NCI-H2171 (cell line): ENCODE data around the gene NR4A1.

Experiments used
- DNase-seq: peaks from one replicate; lab custom pipeline; 2025; lab: John Stamatoyannopoulos, UW

Gene NR4A1

DNA sequence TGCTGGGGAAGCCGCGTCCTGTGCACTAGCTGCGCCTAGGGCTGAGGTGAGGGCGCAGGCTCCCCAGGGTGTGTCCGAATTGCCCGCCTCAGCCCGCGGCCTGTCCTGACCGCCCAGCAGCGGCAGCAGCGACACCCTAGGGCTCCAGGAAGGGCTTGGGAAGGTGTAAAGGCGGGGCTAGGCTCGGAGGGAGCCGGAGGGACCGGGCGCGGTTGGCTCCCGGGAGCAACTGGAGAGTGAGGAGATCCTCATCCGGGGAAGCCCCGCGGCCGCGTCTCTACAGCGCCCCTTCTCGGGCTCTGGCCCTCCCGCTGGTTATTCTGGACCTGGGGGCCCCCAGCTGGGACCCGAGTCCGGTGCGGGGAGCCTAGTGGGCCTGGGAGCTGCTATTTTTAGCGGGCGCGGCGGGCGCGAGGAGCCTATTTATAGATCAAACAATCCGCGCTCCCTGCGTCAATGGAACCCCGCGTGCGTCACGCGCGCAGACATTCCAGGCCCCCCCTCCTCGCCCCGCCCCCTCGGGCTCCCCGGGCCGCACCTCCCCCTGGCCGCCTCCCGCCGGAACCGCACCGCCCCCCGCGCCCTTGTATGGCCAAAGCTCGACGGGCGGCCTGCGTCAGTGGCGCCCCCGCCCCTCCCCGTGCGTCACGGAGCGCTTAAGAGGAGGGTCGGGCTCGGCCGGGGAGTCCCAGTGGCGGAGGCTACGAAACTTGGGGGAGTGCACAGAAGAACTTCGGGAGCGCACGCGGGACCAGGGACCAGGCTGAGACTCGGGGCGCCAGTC is at the start of gene NR4A1:
Gene NR4A1, plus strand, starts transcription at position 685 of the 784 bp plus-strand sequence. CDS start 2,887 bp downstream, outside the sequence.
- DNase-seq, result peak; percentile 93

DNA sequence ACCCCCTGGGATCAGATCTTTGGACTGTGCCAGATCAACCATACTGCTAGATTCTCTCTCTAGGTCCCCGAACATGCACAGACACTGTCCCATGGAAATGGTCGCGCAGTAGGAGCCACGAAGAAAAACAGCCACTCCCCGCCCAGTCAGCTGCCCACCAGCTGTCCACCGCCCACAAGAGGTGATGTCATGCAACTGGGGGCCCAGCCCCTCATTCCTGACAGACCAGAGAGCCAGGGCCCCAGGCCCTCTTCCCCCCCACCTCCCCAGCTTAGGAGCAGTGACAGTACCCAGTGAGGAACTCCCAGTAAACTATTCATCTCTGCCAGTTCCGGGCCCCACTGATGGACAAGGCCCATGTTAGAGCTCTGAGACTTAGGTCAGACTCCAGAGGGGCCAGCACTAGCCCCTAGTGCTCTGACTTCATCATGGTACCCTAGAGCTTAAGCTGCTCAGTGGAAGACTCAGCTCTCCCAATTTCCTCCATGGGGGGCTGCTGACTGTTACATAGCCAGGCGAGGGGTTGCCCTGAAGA is 48.2 kb upstream of the NR4A1 start:
- no peak for DNase-seq

DNA sequence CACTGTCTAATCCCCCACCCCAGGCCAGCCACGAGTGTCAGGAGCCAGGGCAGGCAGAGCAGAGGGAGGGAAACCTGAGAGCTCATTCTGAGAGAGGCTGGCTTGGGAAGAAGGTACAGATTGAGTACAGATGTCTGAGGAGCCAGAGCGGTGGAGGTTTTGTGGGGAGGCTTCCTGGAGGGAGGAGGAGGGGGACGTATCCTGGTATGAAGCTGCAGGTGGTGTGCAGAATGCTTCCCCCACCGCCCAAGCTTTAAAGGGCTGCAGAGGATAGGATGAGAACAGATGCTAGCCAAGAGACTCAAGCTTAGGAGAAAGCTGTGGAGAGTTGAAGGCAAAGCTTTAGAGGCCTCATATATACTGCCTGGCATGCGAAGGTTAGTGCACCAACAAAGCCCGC is 47.7 kb upstream of the NR4A1 start:
- peak; percentile 77 for DNase-seq

DNA sequence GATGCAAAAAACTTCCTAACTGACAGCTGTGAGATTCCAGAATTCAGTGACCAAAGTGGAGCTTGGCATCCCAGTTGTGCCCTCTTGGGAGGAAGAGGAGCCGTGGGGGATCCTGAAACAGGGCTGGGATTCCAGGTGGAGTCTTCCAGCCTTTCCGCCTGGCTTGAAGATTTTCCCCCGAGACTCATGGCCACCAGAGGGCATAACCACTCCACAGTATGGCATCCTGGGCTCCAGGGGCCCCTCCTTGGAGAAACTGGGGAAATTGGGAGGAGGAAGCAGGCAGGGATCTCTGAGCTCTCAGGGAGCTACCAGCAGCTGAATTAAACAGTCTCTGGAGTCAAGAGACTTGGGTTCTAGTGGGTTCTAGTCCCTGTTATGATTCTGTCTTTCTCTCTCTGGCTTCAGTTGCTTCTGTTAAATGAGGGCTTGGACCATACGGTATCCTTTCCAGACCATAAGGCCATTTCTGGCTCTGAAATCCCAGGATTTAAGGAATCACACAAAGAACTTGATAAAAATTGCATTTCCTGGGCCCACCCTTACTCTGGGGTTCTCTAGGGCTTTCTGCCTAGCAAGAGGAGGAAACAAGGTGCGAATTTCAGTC is 47.1 kb upstream of the NR4A1 start:
- DNase-seq, result peak; percentile 77

DNA sequence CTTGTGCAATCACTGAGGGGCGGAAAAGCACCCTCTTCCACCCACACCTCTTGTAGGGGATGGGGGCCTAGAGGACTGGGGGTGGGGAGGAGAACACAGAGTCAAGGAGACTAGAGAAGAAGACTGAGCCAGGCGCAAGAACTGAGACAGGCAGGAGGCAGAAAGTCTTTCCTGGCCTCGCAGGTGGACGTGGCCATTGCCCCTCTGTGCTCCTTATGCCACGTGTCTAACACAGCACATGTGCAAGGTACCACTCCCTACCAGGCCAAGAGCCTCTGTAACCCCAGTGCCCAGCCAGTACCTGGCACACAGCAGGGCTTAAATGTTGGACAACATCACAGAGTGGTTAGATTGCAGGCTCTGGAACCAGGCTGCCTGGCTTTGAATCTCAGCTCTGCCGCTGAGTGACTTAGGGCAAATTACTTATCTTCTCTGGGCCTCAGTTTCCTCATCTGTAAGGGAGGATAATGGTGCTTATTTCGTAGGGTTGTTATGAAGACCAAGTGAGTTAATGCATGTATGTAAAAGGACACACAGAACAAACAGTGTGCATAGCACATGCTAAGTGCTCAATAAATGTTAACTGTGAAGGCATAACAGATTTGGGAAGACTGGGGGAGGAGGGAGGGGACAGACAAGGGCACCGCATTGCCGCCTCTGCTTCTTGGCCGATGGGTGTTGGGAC is 45.9 kb upstream of the NR4A1 start:
- no peak for DNase-seq

DNA sequence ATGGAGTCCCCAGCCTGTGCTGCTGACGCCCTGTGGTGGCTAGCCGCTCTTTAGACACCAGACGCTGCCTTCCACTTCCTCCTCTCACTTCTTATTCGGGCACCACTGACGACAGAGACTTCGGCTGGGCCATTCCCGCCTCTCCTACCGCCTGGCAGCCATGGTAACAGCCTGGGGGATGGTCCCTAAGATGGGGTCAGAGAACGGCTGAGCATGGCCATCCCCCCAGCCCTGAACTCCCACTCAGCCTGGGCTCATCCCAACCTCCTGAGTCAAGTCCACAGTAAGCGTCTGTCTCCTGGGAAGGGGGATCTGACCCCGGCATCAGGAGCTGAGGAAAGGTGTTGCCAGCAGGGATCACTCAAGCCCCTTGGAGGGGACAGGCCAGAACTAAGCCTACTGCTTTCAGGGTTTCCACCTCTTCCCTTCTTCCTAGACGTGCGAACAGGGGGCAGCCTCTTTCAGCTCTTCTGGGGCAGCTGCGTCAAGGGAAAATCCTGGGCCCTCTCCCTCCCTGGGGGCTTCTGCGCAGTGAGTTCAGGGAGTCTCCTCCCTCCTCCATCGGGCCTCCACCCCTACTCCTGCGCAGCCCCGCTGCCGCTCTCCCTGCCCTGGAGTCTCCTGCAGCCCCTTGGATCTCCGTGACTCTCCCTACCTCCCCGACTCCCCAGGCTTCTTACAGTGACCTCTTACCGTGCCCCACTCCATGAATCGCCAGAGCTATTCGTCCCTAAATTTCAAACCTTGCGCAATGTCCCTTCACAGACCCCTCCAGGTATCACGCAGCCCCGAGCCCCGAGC is 45.1 kb upstream of the NR4A1 start:
- peak; percentile 24 for DNase-seq

DNA sequence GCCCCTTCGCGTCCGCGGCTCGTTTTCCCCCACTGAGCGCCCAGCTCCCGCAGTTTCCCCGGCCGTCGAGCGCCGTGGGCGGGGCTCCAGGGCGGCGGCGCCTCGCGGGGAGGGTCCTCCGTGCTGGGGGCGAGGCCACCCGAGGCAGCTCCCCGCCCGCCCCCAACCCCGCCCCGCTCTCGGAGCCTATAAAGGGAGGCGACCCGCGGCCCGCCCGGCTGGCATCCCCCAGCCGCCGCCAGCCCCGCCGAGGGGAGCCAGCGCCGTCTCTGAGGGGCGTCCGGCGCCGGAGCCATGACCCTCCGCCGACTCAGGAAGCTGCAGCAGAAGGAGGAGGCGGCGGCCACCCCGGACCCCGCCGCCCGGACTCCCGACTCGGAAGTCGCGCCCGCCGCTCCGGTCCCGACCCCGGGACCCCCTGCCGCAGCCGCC is 44.5 kb upstream of the NR4A1 start, which contains the start of gene TAMALIN:
Gene TAMALIN, plus strand, starts transcription at position 221 of the 432 bp plus-strand sequence. Its CDS starts 74 bp downstream, at position 295.
- DNase-seq, result peak; percentile 70

DNA sequence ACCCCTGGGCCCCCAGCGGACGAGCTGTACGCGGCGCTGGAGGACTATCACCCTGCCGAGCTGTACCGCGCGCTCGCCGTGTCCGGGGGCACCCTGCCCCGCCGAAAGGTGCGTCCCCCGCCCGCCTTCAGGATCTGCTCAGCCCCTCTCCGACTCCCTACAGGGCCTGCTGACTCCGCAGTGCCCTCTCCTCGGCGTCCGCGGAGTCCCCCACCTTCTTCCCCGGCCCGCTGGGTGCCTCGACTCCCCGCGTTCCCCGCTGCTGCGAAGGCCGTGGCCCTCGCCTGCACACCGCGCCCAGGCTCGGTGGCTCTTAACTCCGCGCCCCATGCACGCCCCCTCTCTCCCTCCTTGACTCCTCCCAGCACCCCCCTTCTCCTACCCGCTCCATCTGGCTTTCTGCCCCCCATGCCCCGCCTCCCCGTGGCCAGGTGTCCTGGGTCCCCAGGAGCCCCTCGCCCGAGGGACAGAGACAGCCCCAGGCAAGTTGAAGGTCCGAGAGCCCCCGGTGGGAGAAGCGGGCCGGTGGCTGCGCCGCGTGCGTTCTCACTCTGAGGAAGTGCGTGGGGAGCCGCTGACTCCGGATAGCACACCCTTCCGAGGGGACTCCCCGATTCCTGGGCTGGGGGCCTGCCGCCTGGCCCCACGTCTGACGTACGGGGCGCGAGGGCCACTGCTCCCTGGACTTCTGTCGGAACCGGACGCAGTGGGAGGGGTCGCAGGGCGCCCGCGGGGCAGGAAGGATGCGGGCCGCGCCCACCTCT is 43.9 kb upstream of the NR4A1 start:
- DNase-seq, result peak; percentile 41

DNA sequence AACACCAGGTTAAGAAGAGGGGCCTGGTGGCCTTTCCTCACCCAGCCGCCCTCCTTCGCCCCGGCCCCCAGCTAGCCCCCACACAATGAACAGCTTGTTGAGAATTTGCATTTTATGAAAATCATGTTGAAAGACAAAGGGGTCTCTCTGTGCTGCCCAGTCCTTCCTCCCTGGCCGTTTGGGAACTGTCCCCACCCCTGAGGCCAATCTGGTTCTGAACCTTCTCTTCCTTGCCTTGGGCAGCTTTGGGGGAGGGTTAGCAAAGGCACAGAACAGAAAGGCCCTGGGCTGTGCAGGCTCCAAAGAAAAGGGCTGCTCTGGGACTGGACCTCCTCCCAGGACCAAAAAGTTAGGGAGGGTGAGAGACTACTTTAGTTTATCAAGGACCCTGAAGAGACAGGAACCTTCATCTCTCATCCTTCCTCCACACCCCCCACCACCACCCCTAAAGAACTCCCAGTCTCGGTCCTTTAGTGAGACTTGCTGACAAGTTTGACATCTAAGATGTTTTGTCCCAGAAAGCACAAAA is 43.2 kb upstream of the NR4A1 start:
- no peak for DNase-seq

DNA sequence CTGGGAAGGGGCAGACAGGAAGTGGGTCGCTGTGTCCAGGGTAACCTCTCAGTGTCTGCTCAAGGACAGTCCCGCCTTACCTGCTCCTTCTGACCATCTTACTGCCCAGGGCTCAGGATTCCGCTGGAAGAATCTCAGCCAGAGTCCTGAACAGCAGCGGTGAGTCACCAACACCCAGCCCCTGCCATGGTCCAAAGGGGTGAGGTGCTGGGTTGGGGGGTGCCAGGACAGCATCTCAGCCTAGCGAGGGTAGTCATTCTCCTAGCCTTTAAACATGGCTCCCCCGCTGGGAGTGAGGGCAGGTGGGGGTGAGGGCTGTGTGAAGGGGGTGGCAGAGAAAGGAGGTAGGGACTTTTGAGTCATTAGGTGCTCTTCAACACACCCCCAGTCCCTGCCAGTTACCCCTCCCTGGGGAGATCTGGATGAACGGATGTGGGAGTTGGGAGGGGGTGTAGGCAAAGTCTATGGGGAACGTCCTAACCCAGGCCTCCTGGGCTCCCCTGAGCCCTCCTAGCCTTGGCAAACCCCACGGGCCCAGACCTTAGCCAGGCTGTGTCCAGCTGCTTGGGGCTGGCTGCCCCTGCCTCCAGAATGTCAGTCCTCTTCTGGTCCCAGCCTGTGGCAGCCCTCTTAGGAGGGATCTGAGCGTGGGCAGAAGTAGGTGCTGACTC is 42.0 kb upstream of the NR4A1 start:
- DNase-seq, result no peak

DNA sequence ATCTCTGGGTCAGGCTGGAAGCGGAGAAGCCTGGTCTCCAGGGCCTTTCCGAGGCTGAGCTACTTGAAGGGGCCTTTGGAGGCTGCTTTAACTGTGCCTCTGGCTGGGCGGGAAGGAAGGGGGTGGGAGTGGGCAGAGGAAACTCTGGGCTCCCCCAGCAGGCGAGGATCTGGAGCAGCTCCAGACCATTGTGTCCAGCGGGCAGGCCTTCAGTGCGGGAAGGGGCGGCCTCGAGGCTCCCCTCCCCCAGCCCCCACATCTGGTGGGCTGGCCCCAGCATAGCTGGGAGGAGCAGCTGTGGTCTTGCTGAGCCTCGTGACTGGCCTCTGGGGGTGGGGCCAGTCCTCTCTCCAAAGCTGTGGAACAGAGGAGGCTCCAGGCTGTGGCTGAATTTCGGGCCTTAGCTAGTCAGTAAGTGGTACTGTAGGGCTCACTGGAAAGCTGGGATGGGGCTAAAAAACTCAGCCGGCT is 41.1 kb upstream of the NR4A1 start:
- no peak for DNase-seq

DNA sequence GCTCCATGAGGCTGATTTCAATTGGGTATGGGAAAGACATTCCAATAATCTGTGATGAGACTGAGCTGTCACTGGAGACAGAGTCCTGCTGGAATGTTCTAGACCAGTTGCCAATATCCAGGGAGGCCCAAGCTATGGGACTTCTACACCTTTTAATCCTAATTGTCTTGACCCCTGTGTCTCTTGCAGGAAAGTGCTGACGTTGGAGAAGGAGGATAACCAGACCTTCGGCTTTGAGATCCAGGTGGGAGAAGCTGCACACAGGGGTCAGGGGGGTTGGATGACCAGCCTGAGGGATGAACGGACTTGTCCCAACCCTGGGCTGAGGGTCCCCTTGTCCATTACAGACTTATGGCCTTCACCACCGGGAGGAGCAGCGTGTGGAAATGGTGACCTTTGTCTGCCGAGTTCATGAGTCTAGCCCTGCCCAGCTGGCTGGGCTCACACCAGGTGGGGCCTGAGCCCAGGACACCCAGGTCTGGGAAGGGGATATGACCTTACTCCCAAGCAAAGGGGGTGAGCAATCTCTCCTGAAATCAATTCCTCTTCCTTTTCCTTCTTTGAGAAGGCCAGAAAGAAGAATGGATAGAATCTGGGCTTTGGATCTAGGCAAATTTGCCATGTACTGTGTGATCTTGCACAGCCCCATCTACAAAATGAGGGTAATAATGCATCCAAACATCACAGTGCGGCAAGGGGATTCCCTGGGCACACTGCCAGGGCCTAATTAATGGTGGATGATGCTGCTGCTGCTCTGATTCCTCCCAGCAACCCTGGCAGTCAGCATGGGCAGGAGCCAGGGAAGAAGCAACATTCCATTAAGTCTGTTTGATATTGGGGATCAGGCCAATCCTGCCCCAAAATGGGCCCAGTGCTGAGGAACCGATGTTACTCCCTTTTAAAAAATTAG is 40.3 kb upstream of the NR4A1 start:
- DNase-seq, result peak; percentile 68

DNA sequence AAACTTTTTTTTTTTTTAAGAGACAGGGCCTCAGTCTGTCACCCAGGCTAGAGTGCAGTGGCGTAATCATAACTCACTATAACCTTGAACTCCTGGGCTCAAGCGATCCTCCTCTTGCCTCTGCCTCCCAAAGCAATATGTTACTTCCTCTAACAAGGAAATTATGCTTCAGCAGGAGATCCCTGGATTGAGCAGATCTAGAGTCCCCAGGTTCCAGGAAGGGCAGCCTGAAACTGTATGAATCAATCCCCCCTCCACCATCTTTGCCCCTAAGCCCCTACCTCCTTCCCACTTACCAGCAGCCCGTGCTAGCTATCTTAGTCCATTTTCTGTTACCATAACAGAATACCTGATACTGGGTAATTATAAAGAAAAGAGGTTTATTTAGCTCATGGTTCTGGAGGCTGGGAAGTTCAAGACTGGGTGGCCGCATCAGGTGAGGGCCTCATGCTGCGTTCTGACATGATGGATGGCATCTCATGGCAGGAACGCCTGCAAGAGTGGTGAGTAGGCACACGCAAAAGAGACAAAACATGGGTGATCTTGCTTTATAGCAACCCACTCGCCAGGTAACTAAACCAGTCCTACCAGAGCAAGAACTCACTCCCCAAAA is 39.5 kb upstream of the NR4A1 start:
- no peak for DNase-seq

DNA sequence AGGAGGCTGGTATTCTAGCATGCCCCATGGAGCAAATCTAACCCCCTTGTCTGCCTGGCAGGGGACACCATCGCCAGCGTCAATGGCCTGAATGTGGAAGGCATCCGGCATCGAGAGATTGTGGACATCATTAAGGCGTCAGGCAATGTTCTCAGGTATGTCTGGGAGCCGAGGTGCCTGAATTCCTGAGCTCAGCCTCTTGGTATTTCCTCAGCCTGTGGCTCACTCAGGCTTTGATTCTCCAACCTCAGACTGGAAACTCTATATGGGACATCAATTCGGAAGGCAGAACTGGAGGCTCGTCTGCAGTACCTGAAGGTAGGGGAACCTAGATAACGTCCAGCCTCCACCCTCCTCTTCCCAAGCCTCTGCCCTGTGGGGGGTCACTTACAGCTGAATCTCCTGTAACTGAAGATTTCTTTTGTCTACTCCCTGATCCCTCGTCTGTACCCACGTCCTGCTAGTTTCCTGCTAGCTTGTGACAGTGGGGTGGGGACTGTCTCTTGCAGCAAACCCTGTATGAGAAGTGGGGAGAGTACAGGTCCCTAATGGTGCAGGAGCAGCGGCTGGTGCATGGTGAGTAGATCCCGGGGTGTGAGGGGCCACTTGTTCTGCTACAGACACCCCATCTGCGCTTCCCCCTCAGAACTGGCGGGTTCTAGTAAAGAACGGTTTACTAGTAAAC is 37.5 kb upstream of the NR4A1 start:
- no peak for DNase-seq

DNA sequence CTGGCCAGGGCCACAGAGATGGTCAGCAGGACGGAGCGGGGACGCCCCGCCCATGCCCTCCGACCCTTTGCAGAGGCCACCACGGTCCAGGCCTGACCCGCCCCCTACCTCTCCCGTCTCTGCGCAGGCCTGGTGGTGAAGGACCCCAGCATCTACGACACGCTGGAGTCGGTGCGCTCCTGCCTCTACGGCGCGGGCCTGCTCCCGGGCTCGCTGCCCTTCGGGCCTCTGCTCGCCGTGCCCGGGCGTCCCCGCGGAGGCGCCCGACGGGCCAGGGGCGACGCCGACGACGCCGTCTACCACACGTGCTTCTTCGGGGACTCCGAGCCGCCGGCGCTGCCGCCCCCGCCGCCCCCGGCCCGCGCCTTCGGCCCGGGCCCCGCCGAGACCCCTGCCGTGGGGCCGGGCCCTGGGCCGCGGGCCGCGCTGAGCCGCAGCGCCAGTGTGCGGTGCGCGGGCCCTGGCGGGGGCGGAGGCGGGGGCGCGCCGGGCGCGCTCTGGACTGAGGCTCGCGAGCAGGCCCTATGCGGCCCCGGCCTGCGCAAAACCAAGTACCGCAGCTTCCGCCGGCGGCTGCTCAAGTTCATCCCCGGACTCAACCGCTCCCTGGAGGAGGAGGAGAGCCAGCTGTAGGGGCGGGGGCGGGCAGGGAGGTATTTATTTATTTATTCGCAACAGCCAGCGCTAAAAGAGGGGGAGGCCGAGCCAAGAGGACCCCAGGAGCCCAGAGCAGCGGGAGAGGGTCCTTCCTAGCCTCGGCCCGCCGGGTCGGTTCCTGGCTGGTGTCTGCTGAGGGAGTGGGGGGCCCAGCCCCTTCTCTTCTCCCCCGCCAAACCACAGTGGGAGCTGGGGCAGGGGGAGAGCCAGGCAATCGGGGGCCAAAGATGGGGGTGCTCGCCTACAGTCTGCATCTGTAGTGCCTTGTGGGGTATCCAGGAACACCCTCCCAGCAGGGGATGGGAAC is 36.4 kb upstream of the NR4A1 start:
- DNase-seq, result no peak

DNA sequence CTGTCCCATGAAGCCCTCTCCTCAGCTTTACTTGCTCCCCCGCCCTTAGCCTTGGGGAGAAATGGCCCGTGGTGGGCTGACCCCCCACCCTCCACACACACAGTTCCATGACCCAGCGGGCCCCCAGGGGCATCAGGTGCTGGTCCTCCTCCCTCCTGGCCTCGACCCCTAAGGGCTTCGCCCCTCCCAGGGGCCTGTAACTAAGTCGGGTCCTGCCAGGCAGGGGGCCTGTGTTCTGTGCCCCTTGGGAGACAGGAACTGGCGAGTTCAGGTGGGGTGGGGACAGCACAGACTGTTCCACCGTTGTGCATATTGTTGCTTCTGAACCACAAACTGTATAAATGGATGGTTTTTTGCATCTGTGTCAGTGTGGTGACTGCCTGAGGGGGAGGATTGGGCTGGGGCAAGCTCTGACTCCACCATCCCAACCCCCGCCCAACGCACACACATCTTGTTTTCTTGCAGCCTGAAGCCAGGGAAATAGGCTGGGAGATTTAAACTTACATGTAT is 35.7 kb upstream of the NR4A1 start:
- no peak for DNase-seq
